HG02642 (cell line): ENCODE measurements around the gene RSU1.
"Not testable (repeated sequence)": the region's sequence is repeated elsewhere in the genome, so short reads cannot be mapped to it uniquely, and the experiment has no call there.

Source experiments
- ATAC-seq: cut with Tn5 transposase; IDR thresholded peaks from one replicate; pipeline ENCODE4 v1.9.1; 2021; ENCODE audit warnings: mild to moderate bottlenecking; ENCODE audit not compliant: unreplicated experiment, poor library complexity

The RSU1 gene

GRCh38 chr10:16817125-16818019, at the start of gene RSU1:
TSS of gene RSU1 (minus strand) at chr10:16817424. CDS start at chr10:16817081, 343 bp downstream.
- ATAC-seq, result peak; percentile 99

GRCh38 chr10:16866541-16867275, 49.5 kb upstream of the RSU1 start:
- no peak for ATAC-seq

- ATAC-seq, result no peak
Observed at GRCh38 chr10:16865766-16866165, 48.5 kb upstream of the RSU1 start.

GRCh38 chr10:16863766-16864165, 46.5 kb upstream of the RSU1 start:
- no peak for ATAC-seq

- no peak for ATAC-seq
Observed at GRCh38 chr10:16857419-16857818, 40.2 kb upstream of the RSU1 start.

GRCh38 chr10:16856567-16856966, 39.3 kb upstream of the RSU1 start:
- no peak for ATAC-seq

- no peak for ATAC-seq
Observed at GRCh38 chr10:16856092-16856491, 38.9 kb upstream of the RSU1 start.

- no peak for ATAC-seq
Observed at GRCh38 chr10:16854623-16855022, 37.4 kb upstream of the RSU1 start.

GRCh38 chr10:16853809-16854208, 36.6 kb upstream of the RSU1 start:
- no peak for ATAC-seq

GRCh38 chr10:16853201-16853600, 36.0 kb upstream of the RSU1 start:
- ATAC-seq, result no peak

GRCh38 chr10:16852624-16853023, 35.4 kb upstream of the RSU1 start:
- ATAC-seq, result no peak

GRCh38 chr10:16848562-16849154, 31.4 kb upstream of the RSU1 start:
- no peak for ATAC-seq

GRCh38 chr10:16847644-16848043, 30.4 kb upstream of the RSU1 start:
- ATAC-seq, result no peak

GRCh38 chr10:16845248-16845647, 28.0 kb upstream of the RSU1 start:
- ATAC-seq, result no peak

- no peak for ATAC-seq
Observed at GRCh38 chr10:16843252-16843870, 26.1 kb upstream of the RSU1 start.

- no peak for ATAC-seq
Observed at GRCh38 chr10:16835228-16835627, 18.0 kb upstream of the RSU1 start.

GRCh38 chr10:16832351-16833080, 15.3 kb upstream of the RSU1 start:
- no peak for ATAC-seq

GRCh38 chr10:16828701-16829175, 11.5 kb upstream of the RSU1 start:
- no peak for ATAC-seq

GRCh38 chr10:16828114-16828568, 10.9 kb upstream of the RSU1 start:
- ATAC-seq, result peak; percentile 90

GRCh38 chr10:16827474-16827873, 10.2 kb upstream of the RSU1 start:
- not testable (repeated sequence) for ATAC-seq
